GM21515 (cell line): ENCODE measurements around the gene TESMIN.

ENCODE experiments used
- ATAC-seq: cut with Tn5 transposase; IDR thresholded peaks from one replicate; pipeline ENCODE4 v1.9.1; 2021; ENCODE audit not compliant: unreplicated experiment

Gene TESMIN

GRCh38 chr11:68684385-68685356, 66.6 kb downstream of the TESMIN start, which contains the start of gene GAL:
Gene GAL, plus strand, starts transcription at chr11:68684544. Its CDS starts 380 bp downstream, at chr11:68684924.
- ATAC-seq: no peak

DNA sequence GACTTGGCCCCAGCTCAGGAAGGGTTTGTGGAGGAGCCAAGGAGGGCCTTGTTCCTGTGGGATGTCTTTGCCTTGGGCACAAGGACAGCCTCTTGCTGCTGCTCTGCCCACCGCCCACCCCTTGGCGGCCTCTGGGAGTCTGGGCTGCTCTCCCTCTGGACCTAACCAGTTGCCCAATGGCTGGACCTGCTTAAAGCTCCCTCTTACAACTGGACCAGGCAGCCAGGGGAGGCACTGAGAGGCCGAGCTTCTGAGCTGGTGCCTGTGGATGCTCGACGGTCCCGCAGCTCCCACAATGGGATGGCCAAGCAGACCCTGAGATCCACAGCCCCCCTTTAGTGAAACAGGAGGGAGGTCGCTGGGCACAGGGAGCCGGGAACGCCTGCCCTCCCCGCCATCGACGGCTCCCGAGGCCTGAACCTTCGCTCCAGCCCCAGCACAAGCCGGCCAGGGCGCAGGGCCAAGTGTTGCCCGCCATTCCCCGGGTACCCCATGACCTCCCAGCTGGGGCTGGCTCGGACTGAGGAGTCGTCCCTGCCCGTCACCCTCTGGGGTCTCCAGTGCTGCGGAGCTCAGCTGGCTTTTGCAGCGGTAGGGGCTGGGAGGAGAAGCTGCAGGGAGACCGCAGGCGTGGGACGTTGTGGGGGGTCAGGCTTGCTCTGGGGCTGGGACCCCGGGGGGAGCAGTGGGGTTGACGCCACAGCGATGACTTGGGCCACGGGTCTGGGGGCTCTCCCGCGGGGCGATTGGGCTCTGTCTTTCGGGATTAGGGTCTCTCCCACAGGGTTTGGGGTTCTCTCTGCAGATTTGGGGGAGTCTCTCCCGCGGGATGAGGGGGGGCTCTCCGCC, 67.6 kb downstream of the TESMIN start:
- ATAC-seq: no peak

GRCh38 chr11:68683121-68683520, 68.2 kb downstream of the TESMIN start:
- no peak for ATAC-seq

DNA sequence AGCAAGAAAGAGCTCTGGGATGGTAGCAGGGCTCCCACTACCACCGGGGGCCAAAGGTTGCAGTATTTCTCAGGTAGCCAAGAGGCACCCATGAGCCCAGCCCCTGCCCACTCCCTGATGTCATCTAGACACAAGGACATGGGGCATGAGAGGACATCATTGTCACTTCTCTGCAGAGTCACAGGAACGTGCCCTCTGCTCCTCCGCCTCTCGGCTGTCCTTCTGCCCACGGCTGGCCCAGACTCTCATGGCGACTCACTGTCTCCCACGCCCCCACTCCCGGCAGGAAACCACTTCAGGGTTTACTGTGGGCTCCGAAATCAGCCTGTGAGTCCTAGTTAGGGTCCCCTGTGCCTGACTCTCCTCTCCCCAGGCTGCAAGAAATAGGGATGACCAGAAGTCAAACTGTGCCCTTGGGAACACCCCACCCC, 68.8 kb downstream of the TESMIN start:
- no peak for ATAC-seq

DNA sequence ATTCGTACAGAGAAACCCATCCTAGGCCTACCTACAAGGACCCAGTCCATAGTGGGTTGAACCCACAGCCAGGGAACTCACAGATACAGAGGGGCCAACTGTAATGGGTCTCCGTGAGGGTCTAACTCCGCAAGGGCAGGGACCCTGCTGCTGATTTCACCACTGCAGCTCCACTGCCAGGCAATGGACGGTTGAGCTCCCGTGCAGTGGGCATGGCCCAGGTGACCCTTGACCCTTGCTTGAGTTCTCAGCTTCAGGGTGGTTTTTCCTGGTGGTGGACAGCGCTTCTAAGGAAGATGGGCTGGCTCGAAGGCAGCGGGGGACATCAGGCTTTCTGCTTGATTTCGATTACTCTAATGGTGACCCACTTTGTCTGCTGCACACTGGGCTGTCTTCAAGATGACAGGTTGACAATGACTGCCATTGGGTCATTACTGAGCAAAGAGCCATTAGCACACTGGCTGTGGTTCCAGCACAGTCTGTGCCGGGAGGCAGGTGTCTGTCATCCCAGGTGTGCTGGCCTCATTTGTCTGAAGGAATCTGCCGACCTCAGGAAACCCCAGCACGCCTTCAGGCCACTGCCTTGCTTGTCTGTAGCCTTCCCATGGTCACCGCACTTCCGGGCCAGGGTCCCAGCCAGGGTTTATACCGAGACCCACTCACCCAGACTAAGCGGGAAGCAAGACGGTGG, 70.6 kb downstream of the TESMIN start:
- no peak for ATAC-seq

GRCh38 chr11:68678031-68678441, 73.3 kb downstream of the TESMIN start:
- ATAC-seq: no peak

DNA sequence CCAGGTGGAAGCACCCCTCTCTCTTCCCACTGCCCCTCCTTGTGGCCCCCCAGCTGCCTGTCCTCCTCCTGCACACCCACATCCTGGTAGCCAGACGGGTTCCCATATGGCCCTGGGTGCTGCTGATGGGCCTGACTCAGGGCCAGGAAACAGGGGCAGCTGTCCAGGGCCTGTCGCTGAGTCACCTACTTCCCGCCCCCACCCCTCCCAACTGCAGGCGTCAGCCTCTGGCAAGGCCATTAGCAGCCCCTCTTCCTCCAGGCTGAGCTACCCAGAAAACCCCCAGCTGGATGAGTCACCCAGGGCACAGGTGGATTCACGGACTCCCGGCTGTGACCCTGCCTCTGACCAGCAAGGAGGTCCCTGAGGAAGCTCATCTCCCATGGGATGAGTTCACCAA, 73.9 kb downstream of the TESMIN start:
- no peak for ATAC-seq

DNA sequence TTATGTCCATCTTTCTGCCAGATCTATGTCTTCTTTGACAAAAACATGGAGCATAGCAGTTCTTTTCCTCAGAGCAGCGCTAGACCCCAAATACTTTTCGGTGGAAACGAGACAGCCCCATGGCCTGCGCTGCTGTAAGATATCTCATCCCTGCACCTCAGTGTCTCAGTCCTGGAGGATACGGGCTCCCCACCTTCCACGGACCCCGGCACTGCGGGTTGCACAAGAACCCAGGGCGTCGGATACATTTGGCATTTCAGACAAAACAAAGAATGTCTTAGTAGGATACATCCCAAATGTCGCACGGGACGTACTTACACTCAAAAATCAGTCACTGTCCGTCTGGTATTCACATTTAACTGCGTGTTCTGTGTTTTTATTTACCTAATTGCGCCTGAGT, 76.9 kb downstream of the TESMIN start:
- no peak for ATAC-seq

DNA sequence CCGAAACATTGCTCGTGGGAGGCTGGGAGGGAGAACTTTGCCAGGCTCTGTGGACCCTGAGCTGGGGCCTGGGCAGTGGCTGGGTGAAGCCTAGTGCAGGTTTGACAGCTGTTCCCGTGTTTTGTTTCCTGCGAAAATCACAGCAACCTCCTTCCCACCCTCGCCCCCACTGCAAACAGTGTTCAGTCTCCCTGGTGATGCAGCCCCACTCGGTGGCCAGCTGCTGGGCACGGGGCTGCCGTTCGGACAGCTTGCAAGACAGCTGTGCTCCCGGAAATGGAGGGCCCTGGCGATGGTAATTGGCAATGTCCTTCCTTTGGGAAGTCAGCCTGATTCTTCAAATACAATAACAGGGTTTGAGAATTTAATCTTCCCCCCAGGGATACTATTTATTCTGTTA, 77.3 kb downstream of the TESMIN start:
- no peak for ATAC-seq

DNA sequence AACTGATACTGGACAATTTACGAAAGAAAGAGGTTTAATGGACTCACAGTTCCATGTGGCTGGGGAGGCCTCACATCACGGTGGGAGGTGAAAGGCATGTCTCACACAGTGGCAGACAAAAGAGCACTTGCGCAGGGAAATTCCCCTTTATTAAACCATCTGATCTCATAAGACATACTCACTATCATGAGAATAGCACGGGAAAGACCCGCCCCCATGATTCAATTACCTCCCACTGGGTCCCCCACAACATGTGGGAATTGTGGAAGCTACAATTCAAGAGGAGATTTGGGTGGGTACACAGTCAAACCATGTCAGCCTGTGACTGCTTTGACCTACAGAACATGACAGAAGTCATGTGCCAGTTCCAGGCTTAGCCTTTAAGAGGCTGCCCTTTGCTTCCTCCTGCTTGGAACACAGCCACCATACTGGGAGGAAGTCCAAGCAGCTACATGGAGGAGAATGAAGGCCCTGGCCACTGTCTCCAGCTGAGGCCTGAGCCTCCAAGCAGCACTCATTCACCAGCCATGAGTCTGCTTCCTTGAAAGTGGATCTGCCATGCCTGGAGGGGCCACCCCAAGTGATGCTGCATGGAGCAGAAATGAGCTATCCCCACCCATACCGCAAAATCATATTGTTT, 77.9 kb downstream of the TESMIN start:
- ATAC-seq: no peak

GRCh38 chr11:68670208-68670992, 80.9 kb downstream of the TESMIN start:
- ATAC-seq: no peak

DNA sequence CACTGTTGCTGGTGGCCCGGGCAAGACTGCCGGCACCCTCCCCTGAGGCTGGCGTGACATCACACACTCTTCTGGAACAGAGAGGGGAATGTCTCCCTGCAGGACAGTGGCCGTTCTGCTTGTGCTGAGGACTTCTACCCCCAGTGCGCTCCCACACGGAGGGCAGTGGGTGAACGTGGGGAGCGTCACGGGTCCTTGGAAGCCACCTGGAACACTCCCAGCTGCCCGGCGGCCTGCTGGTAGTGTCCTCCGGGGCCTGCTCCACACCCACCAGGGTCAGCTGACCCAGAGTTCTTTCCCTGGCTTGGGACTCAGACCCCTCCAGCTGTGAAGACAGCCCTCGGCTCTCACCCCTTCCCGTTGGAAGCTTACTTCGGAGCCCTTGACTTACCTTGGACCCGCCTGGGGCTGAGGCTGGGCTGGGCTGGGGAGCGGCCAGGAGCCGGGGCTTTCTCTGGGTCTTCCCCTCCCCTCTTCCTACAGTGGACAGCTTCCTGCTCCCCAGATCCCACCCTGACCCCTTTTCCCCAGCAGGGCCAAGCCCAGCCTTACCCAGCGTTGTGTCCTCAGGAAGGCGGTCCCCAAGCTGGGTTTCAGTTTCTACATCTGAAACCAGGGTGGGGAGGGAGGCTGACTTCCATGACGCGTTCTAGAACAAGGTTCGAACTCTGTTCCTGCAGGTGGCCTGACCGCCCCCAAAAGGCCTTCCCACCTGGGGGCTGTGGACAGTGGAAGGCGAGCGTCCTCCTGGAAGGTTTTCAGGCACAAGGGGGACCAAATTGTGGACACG, 81.8 kb downstream of the TESMIN start:
- ATAC-seq: no peak

DNA sequence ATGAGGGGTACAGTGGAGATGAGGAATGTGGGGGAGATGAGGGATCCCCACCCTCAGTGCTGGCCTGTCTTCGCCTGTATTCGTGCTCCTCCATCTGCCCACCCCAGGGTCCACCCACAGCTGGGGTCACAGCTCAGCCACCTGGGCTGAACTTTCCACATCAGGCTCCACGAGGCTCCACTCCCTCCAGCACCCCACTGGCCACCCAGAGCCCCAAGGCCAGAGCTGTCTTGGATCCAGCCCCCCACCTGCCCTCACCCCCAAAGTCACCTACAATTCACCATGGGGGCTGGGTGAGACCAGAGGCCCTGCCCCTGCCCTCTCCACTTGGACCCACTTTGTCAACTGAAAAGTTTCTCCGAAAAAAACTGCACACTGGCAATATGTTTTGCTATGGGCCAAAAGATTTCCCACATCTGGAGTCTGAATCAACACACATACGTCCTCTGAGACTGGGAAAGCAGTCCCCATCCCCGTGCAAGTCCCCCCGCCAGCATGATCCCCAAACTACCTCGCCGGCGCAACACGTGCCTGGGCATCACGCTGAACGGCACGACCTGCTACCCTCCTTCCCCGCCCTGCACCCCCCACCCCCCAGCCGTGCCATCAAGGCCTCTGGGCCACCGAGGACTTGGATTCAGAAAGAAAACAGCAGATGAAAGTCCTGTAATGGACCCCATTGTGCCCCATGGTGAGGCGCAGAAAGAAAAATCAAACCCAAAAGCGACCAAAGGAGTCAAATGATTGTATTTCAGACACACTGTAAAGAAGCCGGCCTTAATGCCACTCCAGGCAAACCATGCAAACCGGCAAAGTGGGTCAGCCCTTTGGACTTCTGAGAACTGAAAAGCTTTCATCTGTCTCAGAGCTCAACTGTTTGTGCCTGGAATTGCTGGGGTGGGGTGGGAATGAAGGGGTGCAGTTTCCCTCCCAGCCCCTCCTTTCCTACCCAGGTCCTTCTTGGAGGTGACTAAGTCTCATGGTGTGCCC, 83.5 kb downstream of the TESMIN start:
- ATAC-seq: no peak

DNA sequence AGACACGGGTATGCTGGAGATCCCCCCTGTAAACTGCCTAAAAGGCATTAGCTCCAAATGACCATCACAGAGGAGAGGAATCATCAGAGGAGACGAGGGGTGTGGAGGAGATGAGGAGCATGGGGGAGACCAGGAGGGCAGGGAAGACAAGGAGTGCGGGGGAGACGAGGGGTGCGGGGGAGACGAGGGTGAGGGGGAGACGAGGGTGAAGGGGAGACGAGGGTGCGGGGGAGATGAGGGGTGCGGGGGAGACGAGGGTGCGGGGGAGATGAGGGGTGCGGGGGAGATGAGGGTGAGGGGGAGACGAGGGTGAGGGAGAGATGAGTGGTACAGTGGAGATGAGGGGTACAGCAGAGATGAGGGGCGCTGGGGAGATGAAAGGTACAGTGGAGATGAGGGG, 84.5 kb downstream of the TESMIN start:
- no peak for ATAC-seq

DNA sequence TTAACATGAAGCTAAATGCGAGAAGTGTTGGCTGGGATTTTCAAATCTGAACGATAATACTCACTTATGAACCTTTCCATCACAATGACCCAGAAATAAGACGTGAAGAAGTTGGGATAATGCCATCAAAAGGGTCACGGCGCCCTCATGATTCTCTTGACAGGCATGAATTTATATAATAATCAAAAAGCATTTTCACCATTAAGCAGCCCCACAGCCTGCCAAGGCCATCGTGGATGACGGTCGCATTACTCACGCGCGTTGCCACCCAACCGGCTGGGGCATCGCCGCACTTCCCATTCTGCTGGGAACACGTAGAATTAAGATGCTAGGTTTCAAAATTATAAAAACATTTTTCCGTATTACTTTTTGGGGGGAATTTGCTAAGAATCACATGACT, 85.9 kb downstream of the TESMIN start:
- ATAC-seq: no peak

DNA sequence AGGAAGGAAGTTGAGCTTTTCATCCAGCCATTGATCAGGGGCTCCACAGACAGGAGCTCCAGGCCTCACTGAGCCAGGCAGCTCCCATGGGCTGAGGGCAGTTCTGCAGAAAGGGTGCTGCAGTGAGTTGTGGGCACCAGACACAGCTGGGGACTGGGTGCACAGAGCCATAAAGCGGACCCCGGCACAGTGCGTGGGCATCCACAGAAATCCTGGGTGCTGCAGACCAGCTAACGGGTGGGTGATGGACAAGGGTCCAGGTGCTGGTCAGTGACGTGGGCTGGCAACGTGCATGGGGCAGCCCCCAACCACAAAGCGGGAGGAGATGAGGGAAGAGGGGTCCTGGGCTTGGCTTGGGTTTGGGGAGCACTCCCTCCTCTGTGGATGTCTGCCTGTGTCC, 86.4 kb downstream of the TESMIN start:
- no peak for ATAC-seq

DNA sequence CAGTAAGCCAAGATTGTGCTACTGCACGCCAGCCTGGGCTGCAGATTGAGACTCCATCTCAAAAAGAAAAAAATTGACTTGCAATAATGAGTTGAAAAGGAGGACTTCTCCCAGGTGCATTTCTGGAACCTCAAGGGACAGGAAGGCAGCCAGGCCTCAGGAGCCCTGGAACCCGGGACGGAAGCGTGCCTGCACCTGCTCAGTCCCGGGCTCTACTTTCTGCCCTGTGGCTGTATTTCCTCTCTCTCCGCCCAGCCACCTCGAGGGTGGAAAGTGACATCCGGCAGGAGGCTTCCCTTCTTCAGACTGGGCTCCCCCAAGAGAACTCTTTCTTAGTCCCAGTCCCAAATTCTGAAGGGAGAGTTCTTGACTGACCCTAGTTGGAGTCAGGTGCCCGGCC, 87.2 kb downstream of the TESMIN start:
- ATAC-seq: no peak

GRCh38 chr11:68663482-68664010, 87.8 kb downstream of the TESMIN start:
- no peak for ATAC-seq
